ENCODE measurements around the gene PHF2. TPM values are rescaled to one million over a fixed set of nuclear protein-coding genes. Genes with fewer than 3 reads are reported as not detected.

The PHF2 gene
- total RNA-seq, 1 donor from 2014 or later: 18.8 TPM

DNA sequence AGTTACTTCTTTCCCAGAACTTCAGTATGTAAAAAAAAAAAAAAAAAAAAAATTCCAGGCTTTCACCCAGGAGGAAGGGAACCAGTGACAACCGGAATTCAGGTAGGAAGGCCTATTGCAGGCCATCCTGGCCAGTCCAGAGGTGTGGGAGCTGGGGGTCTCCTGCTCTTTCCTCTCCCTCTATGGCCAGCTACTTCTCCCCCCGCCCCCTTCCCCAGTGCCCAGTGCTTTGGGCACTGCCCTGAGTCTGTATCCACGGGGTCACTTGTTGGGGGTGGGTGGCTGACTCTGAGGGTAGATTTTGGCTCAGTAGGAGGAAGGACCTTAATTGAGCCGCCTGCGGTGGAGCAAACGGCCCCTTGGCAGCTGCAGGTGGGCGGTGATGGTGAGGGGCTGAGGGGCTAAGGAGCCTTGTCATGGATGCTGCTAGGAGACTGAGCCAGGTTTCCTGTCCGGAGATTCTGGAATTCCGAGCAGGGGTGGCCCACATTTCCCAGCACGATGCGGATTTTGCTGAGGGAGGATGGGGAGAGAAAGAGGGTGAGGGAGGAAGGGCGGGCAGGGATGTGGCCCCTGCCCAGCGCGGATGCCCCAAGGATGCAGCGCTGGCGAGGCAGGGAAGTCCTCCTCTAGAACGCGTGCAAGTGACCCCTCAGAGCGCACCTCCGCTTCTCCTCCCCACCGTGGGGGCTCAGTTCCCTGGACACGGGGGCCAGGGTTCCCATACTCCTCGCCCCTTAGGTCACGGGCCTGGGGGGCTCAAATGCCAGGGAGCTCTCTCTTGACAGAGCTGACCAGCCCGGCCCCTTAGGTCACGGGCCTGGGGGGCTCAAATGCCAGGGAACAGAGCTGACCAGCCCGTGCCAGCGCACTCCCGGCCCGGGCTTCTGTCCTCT lies 1.2 kb upstream of the PHF2 start:
- H3K4me3 ChIP-seq (ENCODE audit: low read length in 3 of 3): peak overlapping the region; percentile 74 to 82 (median 79)
- peak overlapping the region; percentile 70 to 87 (median 80) for H3K9ac ChIP-seq (ENCODE audit: low read depth in 1 of 3, low read length in 3 of 3)
- H3K27me3 ChIP-seq (ENCODE audit: control insufficient read depth in 3 of 3, insufficient read depth in 3 of 3, low read length in 3 of 3): no peaks in the 10 kb centered on the region
- no peaks in the 10 kb centered on the region for H3K9me3 ChIP-seq (ENCODE audit: control insufficient read depth in 3 of 3, low read length in 3 of 3)
- peaks cover 34 to 42% (median 37%) of the 10 kb centered on the region in 3 donors for H3K4me1 ChIP-seq (ENCODE audit: control insufficient read depth in 3 of 3, insufficient read depth in 3 of 3, low read length in 3 of 3)
- no peaks in the 10 kb centered on the region for H3K36me3 ChIP-seq (ENCODE audit: control insufficient read depth in 3 of 3, insufficient read depth in 3 of 3, low read length in 3 of 3)
- peak overlapping the region; percentile 88 for H3K27ac ChIP-seq (ENCODE audit: low read depth, low read length)

DNA sequence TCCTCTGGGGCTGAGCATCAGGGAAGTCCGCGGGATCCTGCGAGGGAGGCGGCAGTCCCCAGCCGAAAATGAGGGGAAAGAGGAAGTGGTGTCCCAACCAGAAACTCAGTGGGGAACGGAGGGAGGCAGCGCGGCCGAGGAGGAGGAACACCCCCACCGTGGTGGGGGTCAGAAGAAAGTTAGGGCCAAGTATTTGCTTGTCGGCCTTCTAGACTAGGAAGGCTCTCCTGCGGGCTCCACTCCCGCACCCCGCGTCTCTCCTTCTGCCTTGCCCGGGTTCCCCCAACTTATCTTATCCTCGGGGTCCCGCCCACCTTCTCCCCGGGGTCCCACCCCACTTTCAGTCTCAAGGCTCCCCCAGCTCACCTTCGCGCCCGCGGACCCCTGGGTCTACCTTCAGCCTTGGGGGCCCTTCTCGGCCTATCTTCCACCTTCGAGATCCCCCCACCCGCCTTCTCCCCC lies 557 bp upstream of the PHF2 start:
- Histone ChIP-seq H3K27ac (ENCODE audit: low read depth, low read length) (peak overlapping the region; percentile 88), H3K9me3 (ENCODE audit: control insufficient read depth in 3 of 3, low read length in 3 of 3) (no peaks in the 10 kb centered on the region), H3K9ac (ENCODE audit: low read depth in 1 of 3, low read length in 3 of 3) (peak overlapping the region; percentile 70 to 87 (median 80)), H3K4me1 (ENCODE audit: control insufficient read depth in 3 of 3, insufficient read depth in 3 of 3, low read length in 3 of 3) (peaks cover 40 to 47% (median 44%) of the 10 kb centered on the region in 3 donors), H3K27me3 (ENCODE audit: control insufficient read depth in 3 of 3, insufficient read depth in 3 of 3, low read length in 3 of 3) (no peaks in the 10 kb centered on the region), H3K36me3 (ENCODE audit: control insufficient read depth in 3 of 3, insufficient read depth in 3 of 3, low read length in 3 of 3) (no peaks in the 10 kb centered on the region), H3K4me3 (ENCODE audit: low read length in 3 of 3) (peak overlapping the region; percentile 74 to 82 (median 79))

DNA sequence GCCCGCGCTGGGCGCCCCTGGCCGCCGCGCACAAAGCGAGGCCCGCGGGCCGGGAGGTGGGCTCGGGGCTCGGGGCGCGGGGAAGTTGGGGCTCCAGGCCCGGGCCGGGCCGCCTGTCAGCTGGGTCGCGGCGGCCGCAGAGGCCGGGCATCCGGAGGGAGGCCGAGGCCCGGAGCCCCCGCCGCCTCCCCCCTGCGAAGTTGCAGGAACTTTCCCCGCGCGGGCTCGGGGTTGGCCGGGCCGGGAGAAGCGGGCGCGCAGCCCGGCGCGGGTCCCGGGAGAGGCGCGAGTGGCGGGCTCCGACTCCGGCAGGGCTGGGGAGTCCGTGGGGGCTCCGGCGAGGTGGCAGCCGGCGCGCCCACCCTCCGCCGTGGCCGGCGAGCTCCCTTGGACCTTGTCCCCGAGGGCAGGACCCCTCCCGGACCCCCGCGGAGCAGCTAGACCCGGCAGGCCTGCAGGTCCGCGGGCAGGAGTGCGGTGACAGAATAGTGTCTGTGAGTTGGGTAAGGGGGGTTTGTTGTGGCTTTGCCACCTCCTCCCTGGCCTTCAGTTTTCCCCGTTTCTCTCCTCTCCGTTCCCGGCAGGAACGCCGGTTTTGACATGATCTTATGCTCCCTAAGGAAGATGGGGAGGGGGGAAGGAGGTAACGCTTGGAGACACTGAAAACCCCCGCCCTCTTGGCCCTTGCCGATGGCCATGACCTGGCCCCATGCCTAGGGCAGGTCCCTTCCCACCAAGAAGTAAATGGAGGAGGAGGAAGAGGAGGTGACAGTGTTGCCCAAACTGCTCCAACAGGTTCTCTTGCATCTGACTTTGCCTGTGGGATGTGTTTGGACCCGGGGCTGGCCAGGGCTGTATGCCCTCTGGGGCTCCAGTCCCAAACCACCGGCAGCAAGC lies 942 bp downstream of the PHF2 start:
- H3K4me3 ChIP-seq (ENCODE audit: low read length in 3 of 3): peak overlapping the region; percentile 75 to 81 (median 77)
- peak overlapping the region; percentile 70 to 90 (median 79) for H3K9ac ChIP-seq (ENCODE audit: low read depth in 1 of 3, low read length in 3 of 3)
- no peaks in the 10 kb centered on the region for H3K27me3 ChIP-seq (ENCODE audit: control insufficient read depth in 3 of 3, insufficient read depth in 3 of 3, low read length in 3 of 3)
- H3K4me1 ChIP-seq (ENCODE audit: control insufficient read depth in 3 of 3, insufficient read depth in 3 of 3, low read length in 3 of 3): peaks cover 47 to 61% (median 59%) of the 10 kb centered on the region in 3 donors
- no peaks in the 10 kb centered on the region for H3K9me3 ChIP-seq (ENCODE audit: control insufficient read depth in 3 of 3, low read length in 3 of 3)
- peak overlapping the region; percentile 75 for H3K27ac ChIP-seq (ENCODE audit: low read depth, low read length)
- no peaks in the 10 kb centered on the region for H3K36me3 ChIP-seq (ENCODE audit: control insufficient read depth in 3 of 3, insufficient read depth in 3 of 3, low read length in 3 of 3)

DNA sequence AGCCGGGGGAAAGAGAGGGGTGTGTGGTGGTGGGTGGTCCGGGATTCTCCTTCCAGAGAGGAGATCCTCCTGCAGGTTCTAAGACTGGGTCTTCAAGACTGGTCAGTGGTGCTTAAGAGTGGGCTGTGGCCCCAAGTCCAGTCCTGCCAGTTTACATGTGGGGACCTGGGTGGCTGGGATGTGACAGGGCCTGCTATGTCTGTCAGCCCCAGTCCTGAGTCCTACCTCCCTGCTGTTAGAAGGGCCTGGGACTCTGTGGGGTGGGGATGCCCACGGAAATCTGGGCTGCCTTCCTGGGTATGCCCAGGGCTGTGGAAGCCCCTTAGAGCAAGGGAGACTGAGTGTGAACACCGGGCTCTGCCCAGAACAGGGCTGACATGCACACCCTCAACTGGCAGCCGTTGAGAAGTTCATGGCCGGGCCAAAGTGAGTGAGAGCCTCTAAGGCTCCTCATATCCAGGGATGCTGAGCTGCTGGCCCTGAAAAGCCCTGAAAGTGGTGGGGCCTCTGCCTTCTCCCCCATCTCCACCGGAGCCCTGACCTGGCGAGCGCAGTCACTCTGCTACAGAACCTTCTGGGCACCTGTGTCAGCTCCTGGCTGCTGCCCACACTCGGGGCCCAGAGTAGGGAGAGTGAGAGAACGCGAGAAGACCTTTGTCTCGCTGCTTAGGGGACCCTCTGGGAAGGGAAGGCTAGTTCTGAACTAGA lies 1.7 kb downstream of the PHF2 start:
- Histone ChIP-seq H3K9ac (ENCODE audit: low read depth in 1 of 3, low read length in 3 of 3) (peak overlapping the region; percentile 70 to 90 (median 79)), H3K4me1 (ENCODE audit: control insufficient read depth in 3 of 3, insufficient read depth in 3 of 3, low read length in 3 of 3) (peaks cover 50 to 64% (median 63%) of the 10 kb centered on the region in 3 donors)

DNA sequence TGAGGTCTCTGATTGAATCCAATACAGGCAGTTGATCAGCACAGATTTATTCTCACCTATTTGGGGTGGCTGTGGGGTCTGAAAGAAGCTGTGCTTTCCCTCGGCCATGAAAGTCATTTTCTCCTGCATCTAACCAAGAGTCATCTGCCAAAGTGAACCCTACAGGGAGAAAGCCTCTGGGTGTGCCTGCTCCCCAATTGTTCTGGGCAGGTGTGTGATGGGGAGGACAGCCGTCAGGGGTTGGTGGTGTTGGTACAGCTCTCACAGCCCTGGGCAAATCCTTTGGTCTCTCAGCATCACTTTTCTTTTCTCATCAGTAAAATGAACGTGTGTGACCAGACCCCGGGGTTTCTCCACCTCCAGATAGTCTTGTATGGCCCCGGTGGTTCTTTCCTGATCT lies 2.5 kb downstream of the PHF2 start:
- Histone ChIP-seq H3K27me3 (ENCODE audit: control insufficient read depth in 3 of 3, insufficient read depth in 3 of 3, low read length in 3 of 3) (no peaks in the 10 kb centered on the region), H3K9ac (ENCODE audit: low read depth in 1 of 3, low read length in 3 of 3) (peak overlapping the region in 2 of 3 donors; percentile 21 to 70), H3K27ac (ENCODE audit: low read depth, low read length) (no peak overlapping the region), H3K9me3 (ENCODE audit: control insufficient read depth in 3 of 3, low read length in 3 of 3) (no peaks in the 10 kb centered on the region), H3K36me3 (ENCODE audit: control insufficient read depth in 3 of 3, insufficient read depth in 3 of 3, low read length in 3 of 3) (no peaks in the 10 kb centered on the region), H3K4me3 (ENCODE audit: low read length in 3 of 3) (no peak overlapping the region), H3K4me1 (ENCODE audit: control insufficient read depth in 3 of 3, insufficient read depth in 3 of 3, low read length in 3 of 3) (peaks cover 50 to 64% (median 63%) of the 10 kb centered on the region in 3 donors)

More for the DNA sequence above, 1.7 kb downstream of the PHF2 start:
- Histone ChIP-seq H3K4me3 (ENCODE audit: low read length in 3 of 3) (peak overlapping the region; percentile 75 to 81 (median 77)), H3K9me3 (ENCODE audit: control insufficient read depth in 3 of 3, low read length in 3 of 3) (no peaks in the 10 kb centered on the region), H3K27me3 (ENCODE audit: control insufficient read depth in 3 of 3, insufficient read depth in 3 of 3, low read length in 3 of 3) (no peaks in the 10 kb centered on the region), H3K27ac (ENCODE audit: low read depth, low read length) (peak overlapping the region; percentile 75), H3K36me3 (ENCODE audit: control insufficient read depth in 3 of 3, insufficient read depth in 3 of 3, low read length in 3 of 3) (no peaks in the 10 kb centered on the region)

DNA sequence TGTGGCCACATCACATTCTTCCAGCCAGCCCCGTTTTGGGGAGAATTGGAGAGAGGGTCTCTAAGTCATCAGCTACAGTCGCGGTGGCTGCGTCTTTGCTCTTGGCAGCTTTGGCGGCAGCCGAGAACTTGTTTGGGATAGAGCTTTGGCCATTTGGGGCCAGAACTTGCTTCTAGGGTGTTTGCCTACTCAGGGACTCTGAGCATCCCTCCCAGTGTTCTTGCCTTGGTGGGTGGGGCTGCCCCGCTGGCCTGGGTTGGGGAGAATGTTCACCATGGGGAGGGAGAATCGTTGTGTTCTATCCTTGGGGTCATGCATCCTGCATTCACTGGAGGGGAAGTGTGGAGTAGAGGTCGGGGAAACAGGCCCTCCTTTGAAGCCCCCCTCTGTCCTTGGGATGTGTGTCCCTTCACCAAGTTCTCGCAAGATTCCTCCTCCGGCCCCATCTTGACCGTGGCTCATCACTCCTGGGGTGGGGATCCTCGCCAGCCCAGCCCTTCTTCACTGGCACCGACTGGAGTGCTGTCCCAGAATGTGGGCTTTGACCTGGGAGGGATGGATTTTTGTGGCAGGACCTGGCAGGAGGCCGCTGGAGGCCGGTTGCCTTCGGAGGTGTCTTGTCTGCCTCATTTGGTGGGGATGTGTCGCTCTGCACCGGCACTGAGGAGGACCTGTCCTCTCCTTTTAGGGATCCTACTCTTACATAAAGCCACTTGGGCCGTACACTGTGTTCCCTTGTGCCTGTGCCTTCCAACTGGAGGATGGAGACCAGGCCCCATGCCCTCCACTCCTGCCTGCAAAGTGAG lies 3.5 kb downstream of the PHF2 start:
- H3K27ac ChIP-seq (ENCODE audit: low read depth, low read length): no peak overlapping the region
- H3K36me3 ChIP-seq (ENCODE audit: control insufficient read depth in 3 of 3, insufficient read depth in 3 of 3, low read length in 3 of 3): no peaks in the 10 kb centered on the region
- peak overlapping the region in 1 of 3 donors; percentile 8 for H3K9ac ChIP-seq (ENCODE audit: low read depth in 1 of 3, low read length in 3 of 3)
- peaks cover 46 to 62% (median 57%) of the 10 kb centered on the region in 3 donors for H3K4me1 ChIP-seq (ENCODE audit: control insufficient read depth in 3 of 3, insufficient read depth in 3 of 3, low read length in 3 of 3)
- no peaks in the 10 kb centered on the region for H3K27me3 ChIP-seq (ENCODE audit: control insufficient read depth in 3 of 3, insufficient read depth in 3 of 3, low read length in 3 of 3)
- H3K9me3 ChIP-seq (ENCODE audit: control insufficient read depth in 3 of 3, low read length in 3 of 3): no peaks in the 10 kb centered on the region
- H3K4me3 ChIP-seq (ENCODE audit: low read length in 3 of 3): peak overlapping the region in 1 of 3 donors; percentile 13

DNA sequence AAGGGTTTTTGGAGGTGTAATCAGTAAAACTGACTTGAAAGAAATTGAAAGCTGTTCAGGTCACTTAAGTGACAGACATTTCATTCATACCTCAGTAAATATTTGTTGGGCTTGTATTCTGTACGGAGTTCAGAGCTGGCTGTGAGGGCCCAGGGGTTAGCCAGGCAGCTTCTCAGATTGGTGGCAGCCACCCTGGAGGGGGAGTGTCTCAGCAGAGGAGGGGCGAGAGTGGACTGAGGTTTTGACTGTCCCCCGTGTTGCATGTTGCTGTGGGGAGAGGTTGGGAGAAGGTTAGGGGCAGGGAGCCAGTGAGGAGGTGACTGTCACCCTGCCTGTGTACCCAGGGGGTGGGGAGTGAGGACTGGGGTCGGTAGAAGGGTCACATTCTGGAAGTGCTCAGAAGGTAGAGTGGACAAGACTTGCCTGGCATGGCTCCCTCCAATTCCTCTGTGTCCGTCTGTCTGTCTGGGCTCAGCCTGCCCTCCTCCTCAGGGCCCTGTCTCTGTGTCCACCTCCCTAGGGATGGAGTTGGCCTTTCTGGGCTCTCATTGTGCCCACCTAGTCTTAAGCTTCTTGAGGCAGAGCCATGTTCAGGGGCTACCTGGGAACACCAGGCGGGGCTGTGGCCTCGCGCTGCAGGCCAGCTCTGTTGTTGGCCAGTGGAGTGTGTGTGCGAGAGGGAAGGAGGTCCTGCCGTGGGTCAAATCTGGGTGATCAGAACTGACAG lies 4.4 kb downstream of the PHF2 start:
- H3K9ac ChIP-seq (ENCODE audit: low read depth in 1 of 3, low read length in 3 of 3): peak overlapping the region in 1 of 3 donors; percentile 50
- no peaks in the 10 kb centered on the region for H3K36me3 ChIP-seq (ENCODE audit: control insufficient read depth in 3 of 3, insufficient read depth in 3 of 3, low read length in 3 of 3)
- H3K9me3 ChIP-seq (ENCODE audit: control insufficient read depth in 3 of 3, low read length in 3 of 3): no peaks in the 10 kb centered on the region
- no peak overlapping the region for H3K4me3 ChIP-seq (ENCODE audit: low read length in 3 of 3)
- H3K4me1 ChIP-seq (ENCODE audit: control insufficient read depth in 3 of 3, insufficient read depth in 3 of 3, low read length in 3 of 3): peaks cover 43 to 62% (median 56%) of the 10 kb centered on the region in 3 donors
- no peaks in the 10 kb centered on the region for H3K27me3 ChIP-seq (ENCODE audit: control insufficient read depth in 3 of 3, insufficient read depth in 3 of 3, low read length in 3 of 3)
- H3K27ac ChIP-seq (ENCODE audit: low read depth, low read length): no peak overlapping the region

DNA sequence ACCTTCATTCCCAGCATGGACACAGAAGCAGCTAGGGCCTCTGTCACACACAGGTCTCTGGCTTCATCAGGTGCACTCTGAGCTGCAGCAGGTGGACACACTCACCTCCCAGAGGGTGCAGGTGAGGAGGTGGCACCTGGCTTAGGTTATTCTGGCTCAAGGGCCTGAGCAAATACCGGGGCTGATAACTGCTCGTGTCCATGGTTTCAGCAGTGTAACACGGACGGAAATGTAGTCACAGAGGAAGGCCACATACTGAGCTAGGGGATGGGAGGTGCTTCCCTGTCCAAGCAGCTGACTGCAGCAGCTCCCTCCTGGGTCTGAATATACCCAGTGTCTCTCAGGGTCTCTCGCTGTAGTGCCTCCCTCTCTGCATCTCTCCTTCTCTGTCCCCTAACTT lies 5.7 kb downstream of the PHF2 start:
- Histone ChIP-seq H3K27ac (ENCODE audit: low read depth, low read length) (no peak overlapping the region), H3K36me3 (ENCODE audit: control insufficient read depth in 3 of 3, insufficient read depth in 3 of 3, low read length in 3 of 3) (no peaks in the 10 kb centered on the region), H3K4me3 (ENCODE audit: low read length in 3 of 3) (no peak overlapping the region), H3K27me3 (ENCODE audit: control insufficient read depth in 3 of 3, insufficient read depth in 3 of 3, low read length in 3 of 3) (no peaks in the 10 kb centered on the region), H3K9ac (ENCODE audit: low read depth in 1 of 3, low read length in 3 of 3) (peak overlapping the region in 2 of 3 donors; percentile 3 to 16), H3K9me3 (ENCODE audit: control insufficient read depth in 3 of 3, low read length in 3 of 3) (no peaks in the 10 kb centered on the region), H3K4me1 (ENCODE audit: control insufficient read depth in 3 of 3, insufficient read depth in 3 of 3, low read length in 3 of 3) (peaks cover 55 to 75% (median 69%) of the 10 kb centered on the region in 3 donors)
